GM23338 (cell line): ENCODE measurements around the gene STARD13. TPM values are rescaled to one million over a fixed set of nuclear protein-coding genes. Genes with fewer than 3 reads are reported as not detected.

Experiments
- ATAC-seq: fragments of 200-7000 bp; cut with Tn5 transposase; 3 replicates; pipeline ENCODE4 v1.9.1; 2020
- DNase-seq: peaks from one replicate; pipeline ENCODE4 v3.0.0-alpha.2; 2015; ENCODE audit warnings: low spot score
- H2AFZ ChIP-seq: fragments of 200-600 bp; sonication (generic); 2 replicates; pipeline ENCODE4 v1.8.0; 2016; ENCODE audit warnings: antibody characterized with exemption, mild to moderate bottlenecking, moderate library complexity
- H3F3A ChIP-seq: fragments of 200-600 bp; sonication (generic); replicated peaks from 2 replicates; pipeline ENCODE4 v1.8.0; 2017; ENCODE audit warnings: antibody characterized with exemption, mixed run types, low read depth
- H3K27ac ChIP-seq: fragments of 200-600 bp; sonication (generic); 2 replicates; pipeline ENCODE4 v1.6.1; 2016; ENCODE audit warnings: low read depth
- H3K27me3 ChIP-seq: fragments of 200-600 bp; sonication (generic); 2 replicates; pipeline ENCODE4 v1.8.0; 2016; ENCODE audit warnings: mild to moderate bottlenecking, mixed run types, moderate library complexity; ENCODE audit not compliant: insufficient read depth
- H3K36me3 ChIP-seq: fragments of 200-600 bp; sonication (generic); 2 replicates; pipeline ENCODE4 v1.8.0; 2016; ENCODE audit warnings: mild to moderate bottlenecking; ENCODE audit not compliant: insufficient read depth
- H3K4me1 ChIP-seq: fragments of 200-600 bp; sonication (generic); 2 replicates; pipeline ENCODE4 v1.8.0; 2016; ENCODE audit warnings: mild to moderate bottlenecking, moderate library complexity; ENCODE audit not compliant: insufficient read depth
- H3K4me2 ChIP-seq: fragments of 200-600 bp; sonication (generic); 2 replicates; pipeline ENCODE4 v1.7.1; 2017; ENCODE audit warnings: mixed run types
- H3K4me3 ChIP-seq: fragments of 200-600 bp; sonication (generic); 2 replicates; pipeline ENCODE4 v1.6.1; 2016; ENCODE audit warnings: mixed run types
- H3K79me2 ChIP-seq: fragments of 200-600 bp; sonication (generic); replicated peaks from 2 replicates; pipeline ENCODE4 v1.8.0; 2017; ENCODE audit warnings: mild to moderate bottlenecking; ENCODE audit not compliant: insufficient read depth
- H3K9me2 ChIP-seq: fragments of 200-600 bp; sonication (generic); 2 replicates; pipeline ENCODE4 v1.8.0; 2017; ENCODE audit not compliant: insufficient read depth
- H4K20me1 ChIP-seq: fragments of 200-600 bp; sonication (generic); replicated peaks from 2 replicates; pipeline ENCODE4 v1.8.0; 2017; ENCODE audit warnings: mild to moderate bottlenecking; ENCODE audit not compliant: insufficient read depth
- H3K27ac Mint-ChIP-seq: 2 replicates; pipeline ENCODE4 v1.8.0; 2020; ENCODE audit warnings: inconsistent platforms, mild to moderate bottlenecking, moderate library complexity, mixed read lengths
- H3K27me3 Mint-ChIP-seq: 3 replicates; pipeline ENCODE4 v1.8.0; 2022; ENCODE audit warnings: low read depth, mild to moderate bottlenecking, moderate library complexity, mixed read lengths, inconsistent platforms; ENCODE audit not compliant: insufficient read depth, poor library complexity
- H3K36me3 Mint-ChIP-seq: 3 replicates; pipeline ENCODE4 v1.8.0; 2021; ENCODE audit warnings: low read depth, mild to moderate bottlenecking, inconsistent platforms, moderate library complexity, mixed read lengths
- H3K4me1 Mint-ChIP-seq: 3 replicates; pipeline ENCODE4 v1.8.0; 2020; ENCODE audit warnings: mild to moderate bottlenecking, inconsistent platforms, mixed read lengths
- H3K4me3 Mint-ChIP-seq: 3 replicates; pipeline ENCODE4 v1.8.0; 2021; ENCODE audit warnings: moderate library complexity, mild to moderate bottlenecking, inconsistent platforms, mixed read lengths
- H3K9me3 Mint-ChIP-seq: 3 replicates; pipeline ENCODE4 v1.8.0; 2020; ENCODE audit warnings: moderate library complexity, mild to moderate bottlenecking, inconsistent platforms, mixed read lengths
- CREB1 ChIP-seq: fragments of 250-450 bp; sonication (Bioruptor Pico); IDR thresholded peaks from 2 replicates; pipeline ENCODE4 v1.5.0; 2020; ENCODE audit warnings: low read depth, mild to moderate bottlenecking, moderate library complexity
- EZH2 ChIP-seq: fragments of 200-600 bp; sonication (generic); IDR thresholded peaks from one replicate; pipeline ENCODE4 v1.8.0; 2017; ENCODE audit warnings: antibody characterized with exemption, mild to moderate bottlenecking, low read depth; ENCODE audit not compliant: unreplicated experiment
- JUNB ChIP-seq: IDR thresholded peaks from one replicate; pipeline ENCODE4 v1.6.1; 2016; ENCODE audit warnings: antibody characterized with exemption; ENCODE audit not compliant: unreplicated experiment
- POLR2AphosphoS5 ChIP-seq: IDR thresholded peaks from 2 replicates; pipeline ENCODE4 v1.6.1; 2016; ENCODE audit warnings: antibody characterized with exemption, low read depth
- STAT1 ChIP-seq: IDR thresholded peaks from one replicate; pipeline ENCODE4 v1.6.1; 2016; ENCODE audit warnings: antibody characterized with exemption; ENCODE audit not compliant: unreplicated experiment
- ZNF114 ChIP-seq: fragments of 250-450 bp; sonication (Bioruptor Pico); IDR thresholded peaks from 2 replicates; pipeline ENCODE4 v1.5.0; 2020; ENCODE audit warnings: mild to moderate bottlenecking, moderate library complexity
- polyA plus RNA-seq: library from polyadenylated mRNA; unstranded; fragments of >200 nt; fragmentation: Nextera tagmentation; extraction: Ambion mirVana; gene quantifications from 2 replicates; pipeline ENCODE4 v1.2.1, GENCODE V29; 2016
- total RNA-seq: library from RNA; depleted of rRNA; stranded (reverse); fragments of >200 nt; shearing (Covaris generic); gene quantifications from 2 replicates; pipeline ENCODE4 v1.2.3, GENCODE V29; 2014
- TF ChIP-seq, protein P1 (sequence below): IDR thresholded peaks from 2 replicates; pipeline ENCODE4 v1.6.1; 2016; ENCODE audit warnings: antibody characterized with exemption
- TF ChIP-seq, protein P2 (sequence below): fragments of 250-450 bp; sonication (Bioruptor Pico); IDR thresholded peaks from 2 replicates; pipeline ENCODE4 v1.5.0; 2020; ENCODE audit warnings: mild to moderate bottlenecking, moderate library complexity
- TF ChIP-seq, protein P3 (sequence below), 2 experiments: fragments of 200-600 bp in 1 of 2; sonication (generic) in 1 of 2; conservative IDR thresholded peaks; 2 replicates each; pipeline versions ENCODE4 v1.5.1 to v1.6.1; 2016 to 2017; ENCODE audit warnings: antibody characterized with exemption in 2 of 2, low read depth in 2 of 2, mild to moderate bottlenecking in 2 of 2, moderate library complexity in 1 of 2

Gene STARD13
- total and polyA plus RNA-seq, 2 experiments from 2014 or later, result 3.2 to 5.2 TPM

DNA sequence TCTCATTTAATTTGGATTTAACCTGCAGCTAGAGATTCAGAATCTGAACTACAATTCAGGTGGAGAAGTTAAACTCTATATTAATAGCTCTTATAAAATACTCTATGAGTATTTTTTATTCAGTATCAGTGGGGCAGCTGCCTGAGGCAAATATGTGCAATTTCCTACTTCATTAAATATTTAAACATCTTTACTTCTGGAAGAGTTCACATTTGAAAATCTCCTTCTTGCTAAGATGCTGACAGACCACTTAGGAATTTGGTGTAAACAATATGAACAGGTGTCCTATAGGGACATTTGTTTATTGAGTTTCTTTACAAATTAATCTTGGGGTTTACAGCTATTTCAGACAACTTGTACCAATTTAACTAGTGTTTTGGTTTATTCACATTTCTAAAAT, 20.4 kb downstream of the STARD13 start:
- H3K79me2 ChIP-seq, result no peaks in the 10 kb centered on the region
- no peak overlapping the region for H3K4me2 ChIP-seq
- Mint-ChIP-seq H3K9me3 (no peaks in the 10 kb centered on the region), H3K4me1 (peaks cover 41% of the 10 kb centered on the region), H3K27me3 (no peaks in the 10 kb centered on the region), H3K27ac (0 out of 2 replicates have a peak overlapping the region, but pooled peaks have one; percentile 14), H3K36me3 (no peaks in the 10 kb centered on the region), H3K4me3 (no peak overlapping the region)
- no peaks in the 10 kb centered on the region for H4K20me1 ChIP-seq
- no peak for ATAC-seq
- no peaks in the 10 kb centered on the region for H3K9me2 ChIP-seq
- TF ChIP-seq, protein P1, sequence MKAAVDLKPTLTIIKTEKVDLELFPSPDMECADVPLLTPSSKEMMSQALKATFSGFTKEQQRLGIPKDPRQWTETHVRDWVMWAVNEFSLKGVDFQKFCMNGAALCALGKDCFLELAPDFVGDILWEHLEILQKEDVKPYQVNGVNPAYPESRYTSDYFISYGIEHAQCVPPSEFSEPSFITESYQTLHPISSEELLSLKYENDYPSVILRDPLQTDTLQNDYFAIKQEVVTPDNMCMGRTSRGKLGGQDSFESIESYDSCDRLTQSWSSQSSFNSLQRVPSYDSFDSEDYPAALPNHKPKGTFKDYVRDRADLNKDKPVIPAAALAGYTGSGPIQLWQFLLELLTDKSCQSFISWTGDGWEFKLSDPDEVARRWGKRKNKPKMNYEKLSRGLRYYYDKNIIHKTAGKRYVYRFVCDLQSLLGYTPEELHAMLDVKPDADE, result no peak
- TF ChIP-seq CREB1, result no peak
- H3K36me3 ChIP-seq, result no peaks in the 10 kb centered on the region
- no peak for DNase-seq
- no peaks in the 10 kb centered on the region for H3F3A ChIP-seq
- H3K4me1 ChIP-seq, result peaks cover 15% of the 10 kb centered on the region
- no peak overlapping the region for H2AFZ ChIP-seq
- no peaks in the 10 kb centered on the region for H3K27me3 ChIP-seq
- H3K27ac ChIP-seq, result no peak overlapping the region
- H3K4me3 ChIP-seq, result no peak overlapping the region

DNA sequence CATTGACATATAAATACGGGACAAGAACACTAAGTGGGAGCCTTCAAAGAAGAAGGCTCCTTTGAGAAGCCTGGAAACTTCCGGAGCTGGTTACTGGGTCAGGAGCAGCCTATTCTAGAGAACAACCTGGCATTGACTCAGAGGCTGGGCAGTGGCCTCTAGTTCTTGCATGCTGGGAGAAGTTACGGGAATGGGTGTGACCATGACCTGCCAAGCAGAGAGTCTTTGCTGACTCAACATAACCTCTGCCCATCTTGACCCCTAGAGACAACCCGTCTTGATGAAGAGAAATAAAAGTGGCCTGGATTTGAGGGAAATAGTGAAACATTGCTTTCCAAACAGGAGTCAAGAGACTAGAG, 21.0 kb downstream of the STARD13 start:
- Histone ChIP-seq H3K9me2 (no peaks in the 10 kb centered on the region), H3K79me2 (no peaks in the 10 kb centered on the region), H3K4me1 (peaks cover 21% of the 10 kb centered on the region), H4K20me1 (no peaks in the 10 kb centered on the region), H2AFZ (no peak overlapping the region), H3K36me3 (no peaks in the 10 kb centered on the region), H3K27me3 (no peaks in the 10 kb centered on the region), H3F3A (no peaks in the 10 kb centered on the region), H3K27ac (no peak overlapping the region), H3K4me2 (no peak overlapping the region), H3K4me3 (no peak overlapping the region)
- no peaks in the 10 kb centered on the region for H3K9me3 Mint-ChIP-seq
- no peak for DNase-seq
- no peaks in the 10 kb centered on the region for H3K27me3 Mint-ChIP-seq
- no peak for ATAC-seq
- H3K4me1 Mint-ChIP-seq, result peaks cover 44% of the 10 kb centered on the region
- H3K36me3 Mint-ChIP-seq, result no peaks in the 10 kb centered on the region
- peak overlapping the region; percentile 14; the same call in 1 of the 2 replicates for H3K27ac Mint-ChIP-seq
- TF ChIP-seq ZNF114 (CRISPR knock-in tag) (no peak), POLR2AphosphoS5 (no peak), EZH2 (no peak), JUNB (no peak), STAT1 (no peak)
- TF ChIP-seq, protein P2, sequence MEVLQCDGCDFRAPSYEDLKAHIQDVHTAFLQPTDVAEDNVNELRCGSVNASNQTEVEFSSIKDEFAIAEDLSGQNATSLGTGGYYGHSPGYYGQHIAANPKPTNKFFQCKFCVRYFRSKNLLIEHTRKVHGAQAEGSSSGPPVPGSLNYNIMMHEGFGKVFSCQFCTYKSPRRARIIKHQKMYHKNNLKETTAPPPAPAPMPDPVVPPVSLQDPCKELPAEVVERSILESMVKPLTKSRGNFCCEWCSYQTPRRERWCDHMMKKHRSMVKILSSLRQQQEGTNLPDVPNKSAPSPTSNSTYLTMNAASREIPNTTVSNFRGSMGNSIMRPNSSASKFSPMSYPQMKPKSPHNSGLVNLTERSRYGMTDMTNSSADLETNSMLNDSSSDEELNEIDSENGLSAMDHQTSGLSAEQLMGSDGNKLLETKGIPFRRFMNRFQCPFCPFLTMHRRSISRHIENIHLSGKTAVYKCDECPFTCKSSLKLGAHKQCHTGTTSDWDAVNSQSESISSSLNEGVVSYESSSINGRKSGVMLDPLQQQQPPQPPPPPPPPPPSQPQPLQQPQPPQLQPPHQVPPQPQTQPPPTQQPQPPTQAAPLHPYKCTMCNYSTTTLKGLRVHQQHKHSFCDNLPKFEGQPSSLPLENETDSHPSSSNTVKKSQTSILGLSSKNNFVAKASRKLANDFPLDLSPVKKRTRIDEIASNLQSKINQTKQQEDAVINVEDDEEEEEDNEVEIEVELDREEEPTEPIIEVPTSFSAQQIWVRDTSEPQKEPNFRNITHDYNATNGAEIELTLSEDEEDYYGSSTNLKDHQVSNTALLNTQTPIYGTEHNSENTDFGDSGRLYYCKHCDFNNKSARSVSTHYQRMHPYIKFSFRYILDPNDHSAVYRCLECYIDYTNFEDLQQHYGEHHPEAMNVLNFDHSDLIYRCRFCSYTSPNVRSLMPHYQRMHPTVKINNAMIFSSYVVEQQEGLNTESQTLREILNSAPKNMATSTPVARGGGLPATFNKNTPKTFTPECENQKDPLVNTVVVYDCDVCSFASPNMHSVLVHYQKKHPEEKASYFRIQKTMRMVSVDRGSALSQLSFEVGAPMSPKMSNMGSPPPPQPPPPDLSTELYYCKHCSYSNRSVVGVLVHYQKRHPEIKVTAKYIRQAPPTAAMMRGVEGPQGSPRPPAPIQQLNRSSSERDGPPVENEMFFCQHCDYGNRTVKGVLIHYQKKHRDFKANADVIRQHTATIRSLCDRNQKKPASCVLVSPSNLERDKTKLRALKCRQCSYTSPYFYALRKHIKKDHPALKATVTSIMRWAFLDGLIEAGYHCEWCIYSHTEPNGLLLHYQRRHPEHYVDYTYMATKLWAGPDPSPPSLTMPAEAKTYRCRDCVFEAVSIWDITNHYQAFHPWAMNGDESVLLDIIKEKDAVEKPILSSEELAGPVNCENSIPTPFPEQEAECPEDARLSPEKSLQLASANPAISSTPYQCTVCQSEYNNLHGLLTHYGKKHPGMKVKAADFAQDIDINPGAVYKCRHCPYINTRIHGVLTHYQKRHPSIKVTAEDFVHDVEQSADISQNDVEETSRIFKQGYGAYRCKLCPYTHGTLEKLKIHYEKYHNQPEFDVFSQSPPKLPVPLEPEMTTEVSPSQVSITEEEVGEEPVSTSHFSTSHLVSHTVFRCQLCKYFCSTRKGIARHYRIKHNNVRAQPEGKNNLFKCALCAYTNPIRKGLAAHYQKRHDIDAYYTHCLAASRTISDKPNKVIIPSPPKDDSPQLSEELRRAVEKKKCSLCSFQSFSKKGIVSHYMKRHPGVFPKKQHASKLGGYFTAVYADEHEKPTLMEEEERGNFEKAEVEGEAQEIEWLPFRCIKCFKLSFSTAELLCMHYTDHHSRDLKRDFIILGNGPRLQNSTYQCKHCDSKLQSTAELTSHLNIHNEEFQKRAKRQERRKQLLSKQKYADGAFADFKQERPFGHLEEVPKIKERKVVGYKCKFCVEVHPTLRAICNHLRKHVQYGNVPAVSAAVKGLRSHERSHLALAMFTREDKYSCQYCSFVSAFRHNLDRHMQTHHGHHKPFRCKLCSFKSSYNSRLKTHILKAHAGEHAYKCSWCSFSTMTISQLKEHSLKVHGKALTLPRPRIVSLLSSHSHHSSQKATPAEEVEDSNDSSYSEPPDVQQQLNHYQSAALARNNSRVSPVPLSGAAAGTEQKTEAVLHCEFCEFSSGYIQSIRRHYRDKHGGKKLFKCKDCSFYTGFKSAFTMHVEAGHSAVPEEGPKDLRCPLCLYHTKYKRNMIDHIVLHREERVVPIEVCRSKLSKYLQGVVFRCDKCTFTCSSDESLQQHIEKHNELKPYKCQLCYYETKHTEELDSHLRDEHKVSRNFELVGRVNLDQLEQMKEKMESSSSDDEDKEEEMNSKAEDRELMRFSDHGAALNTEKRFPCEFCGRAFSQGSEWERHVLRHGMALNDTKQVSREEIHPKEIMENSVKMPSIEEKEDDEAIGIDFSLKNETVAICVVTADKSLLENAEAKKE (CRISPR knock-in tag), result no peak
- TF ChIP-seq, protein P1, result no peak
- TF ChIP-seq, protein P3, sequence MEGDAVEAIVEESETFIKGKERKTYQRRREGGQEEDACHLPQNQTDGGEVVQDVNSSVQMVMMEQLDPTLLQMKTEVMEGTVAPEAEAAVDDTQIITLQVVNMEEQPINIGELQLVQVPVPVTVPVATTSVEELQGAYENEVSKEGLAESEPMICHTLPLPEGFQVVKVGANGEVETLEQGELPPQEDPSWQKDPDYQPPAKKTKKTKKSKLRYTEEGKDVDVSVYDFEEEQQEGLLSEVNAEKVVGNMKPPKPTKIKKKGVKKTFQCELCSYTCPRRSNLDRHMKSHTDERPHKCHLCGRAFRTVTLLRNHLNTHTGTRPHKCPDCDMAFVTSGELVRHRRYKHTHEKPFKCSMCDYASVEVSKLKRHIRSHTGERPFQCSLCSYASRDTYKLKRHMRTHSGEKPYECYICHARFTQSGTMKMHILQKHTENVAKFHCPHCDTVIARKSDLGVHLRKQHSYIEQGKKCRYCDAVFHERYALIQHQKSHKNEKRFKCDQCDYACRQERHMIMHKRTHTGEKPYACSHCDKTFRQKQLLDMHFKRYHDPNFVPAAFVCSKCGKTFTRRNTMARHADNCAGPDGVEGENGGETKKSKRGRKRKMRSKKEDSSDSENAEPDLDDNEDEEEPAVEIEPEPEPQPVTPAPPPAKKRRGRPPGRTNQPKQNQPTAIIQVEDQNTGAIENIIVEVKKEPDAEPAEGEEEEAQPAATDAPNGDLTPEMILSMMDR (conservative IDR thresholded peaks at IDR 0.05; ENCODE audit: low read depth in 2 of 2), result no peak
- H3K4me3 Mint-ChIP-seq, result no peak overlapping the region; the same call in 2 of the 3 replicates
